HEK293 (cell line): ENCODE measurements around the gene FRMD4A.

Experiments used
- CTCF ChIA-PET: fragments of 350-600 bp; formaldehyde crosslinking; extraction: SDS; loops from one replicate; lab custom pipeline; 2021; ENCODE audit warnings: antibody characterized with exemption; lab: Yijun Ruan, JAX
- POLR2A ChIA-PET: fragments of 300-600 bp; formaldehyde crosslinking; extraction: SDS; loops from one replicate; lab custom pipeline; 2020; ENCODE audit warnings: antibody characterized with exemption, inconsistent platforms; lab: Yijun Ruan, JAX
- H3K27ac ChIP-seq: fragments of 200-500 bp; sonication (Bioruptor generic); 2 replicates; pipeline ENCODE4 v1.5.1; 2014; ENCODE audit warnings: low read depth, low read length, control low read depth, inconsistent platforms; ENCODE audit errors: extremely low read depth
- H3K36me3 ChIP-seq, 2 experiments: fragments of 200-500 bp in 1 of 2; sonication (Bioruptor generic) in 1 of 2; 1 replicate in 1 of 2; 2 replicates in 1 of 2; pipeline ENCODE4 v1.5.1; 2014 to 2017; ENCODE audit warnings: inconsistent platforms in 2 of 2, low read length in 2 of 2; ENCODE audit not compliant: control insufficient read depth in 2 of 2, insufficient read depth in 1 of 2
- H3K4me1 ChIP-seq: fragments of 200-500 bp; sonication (Bioruptor generic); 2 replicates; pipeline ENCODE4 v1.5.1; 2014; ENCODE audit warnings: mild to moderate bottlenecking, low read length, inconsistent platforms; ENCODE audit not compliant: control insufficient read depth, insufficient read depth
- H3K4me3 ChIP-seq: 2 replicates; pipeline ENCODE4 v1.5.1; 2011; ENCODE audit warnings: low read depth, mild to moderate bottlenecking, control low read depth, low read length, moderate library complexity
- H3K9me3 ChIP-seq: fragments of 200-500 bp; sonication (Bioruptor generic); 2 replicates; pipeline ENCODE4 v1.5.1; 2014; ENCODE audit warnings: low read depth, low read length, inconsistent platforms; ENCODE audit not compliant: control insufficient read depth, insufficient read depth
- GFI1B ChIP-seq: fragments of 450-650 bp; formaldehyde crosslinking; IDR thresholded peaks from 2 replicates; pipeline ENCODE4 v1.5.1; 2016; ENCODE audit warnings: missing biosample characterization, missing genetic modification characterization
- HOXA7 ChIP-seq: sonication (generic); formaldehyde crosslinking; IDR thresholded peaks from 2 replicates; pipeline ENCODE4 v1.8.1; 2022; ENCODE audit warnings: missing genetic modification reagents, borderline replicate concordance
- KLF16 ChIP-seq: fragments of 450-650 bp; formaldehyde crosslinking; IDR thresholded peaks from 2 replicates; pipeline ENCODE4 v1.5.1; 2017; ENCODE audit warnings: missing biosample characterization, missing genetic modification characterization
- KLF17 ChIP-seq: fragments of 450-650 bp; formaldehyde crosslinking; IDR thresholded peaks from 2 replicates; pipeline ENCODE4 v1.5.1; 2016; ENCODE audit warnings: missing biosample characterization, missing genetic modification characterization
- MZF1 ChIP-seq: fragments of 450-650 bp; formaldehyde crosslinking; IDR thresholded peaks from 2 replicates; pipeline ENCODE4 v1.5.1; 2017; ENCODE audit warnings: missing biosample characterization, missing genetic modification characterization, borderline replicate concordance
- WT1 ChIP-seq: fragments of 450-650 bp; formaldehyde crosslinking; IDR thresholded peaks from 2 replicates; pipeline ENCODE4 v1.5.1; 2016; ENCODE audit warnings: missing biosample characterization, missing genetic modification characterization
- ZBTB48 ChIP-seq: fragments of 450-650 bp; formaldehyde crosslinking; IDR thresholded peaks from 2 replicates; pipeline ENCODE4 v1.5.1; 2016; ENCODE audit warnings: missing biosample characterization, missing genetic modification characterization
- ZEB2 ChIP-seq: fragments of 450-650 bp; formaldehyde crosslinking; IDR thresholded peaks from 2 replicates; pipeline ENCODE4 v1.5.1; 2016; ENCODE audit warnings: missing biosample characterization, missing genetic modification characterization
- ZIC2 ChIP-seq: fragments of 450-650 bp; formaldehyde crosslinking; IDR thresholded peaks from 2 replicates; pipeline ENCODE4 v1.5.1; 2016; ENCODE audit warnings: missing biosample characterization, missing genetic modification characterization
- ZNF132 ChIP-seq: fragments of 450-650 bp; formaldehyde crosslinking; IDR thresholded peaks from 2 replicates; pipeline ENCODE4 v1.5.1; 2017; ENCODE audit warnings: missing biosample characterization, missing genetic modification characterization, borderline replicate concordance
- ZNF146 ChIP-seq: fragments of 450-650 bp; formaldehyde crosslinking; IDR thresholded peaks from 2 replicates; pipeline ENCODE4 v1.5.1; 2016; ENCODE audit warnings: missing biosample characterization, missing genetic modification characterization
- ZNF157 ChIP-seq: fragments of 450-650 bp; formaldehyde crosslinking; IDR thresholded peaks from 2 replicates; pipeline ENCODE4 v1.5.1; 2016; ENCODE audit warnings: missing biosample characterization, missing genetic modification characterization
- ZNF280D ChIP-seq: fragments of 450-650 bp; formaldehyde crosslinking; IDR thresholded peaks from 2 replicates; pipeline ENCODE4 v1.5.1; 2016; ENCODE audit warnings: missing biosample characterization, missing genetic modification characterization
- ZNF488 ChIP-seq: fragments of 450-650 bp; formaldehyde crosslinking; IDR thresholded peaks from 2 replicates; pipeline ENCODE4 v1.5.1; 2016; ENCODE audit warnings: missing biosample characterization, missing genetic modification characterization
- ZNF510 ChIP-seq: fragments of 450-650 bp; formaldehyde crosslinking; IDR thresholded peaks from 2 replicates; pipeline ENCODE4 v1.5.1; 2018; ENCODE audit warnings: mild to moderate bottlenecking, missing genetic modification characterization, missing biosample characterization; ENCODE audit not compliant: insufficient replicate concordance
- ZNF518A ChIP-seq: fragments of 450-650 bp; formaldehyde crosslinking; conservative IDR thresholded peaks from 2 replicates; pipeline ENCODE4 v1.5.1; 2016; ENCODE audit warnings: low read depth, missing biosample characterization, missing genetic modification characterization
- ZNF544 ChIP-seq: fragments of 450-650 bp; formaldehyde crosslinking; IDR thresholded peaks from 2 replicates; pipeline ENCODE4 v1.5.0; 2017; ENCODE audit warnings: missing biosample characterization, missing genetic modification characterization
- ZNF610 ChIP-seq: fragments of 450-650 bp; formaldehyde crosslinking; IDR thresholded peaks from 2 replicates; pipeline ENCODE4 v1.5.1; 2016; ENCODE audit warnings: missing biosample characterization, missing genetic modification characterization, borderline replicate concordance
- ZNF629 ChIP-seq: fragments of 450-650 bp; formaldehyde crosslinking; IDR thresholded peaks from 2 replicates; pipeline ENCODE4 v1.5.1; 2017; ENCODE audit warnings: missing biosample characterization, missing genetic modification characterization
- ZNF76 ChIP-seq: fragments of 450-650 bp; formaldehyde crosslinking; IDR thresholded peaks from 2 replicates; pipeline ENCODE4; 2016; ENCODE audit warnings: low read depth, missing biosample characterization, missing genetic modification characterization, borderline replicate concordance
- ZNF830 ChIP-seq: fragments of 450-650 bp; IDR thresholded peaks from 2 replicates; pipeline ENCODE4 v1.5.0; 2018; ENCODE audit warnings: missing biosample characterization, missing genetic modification characterization, low read depth, mild to moderate bottlenecking, moderate library complexity

The FRMD4A gene

GRCh38 chr10:13943735-13944398 is 386.9 kb downstream of the FRMD4A start (continued):
- TF ChIP-seq ZNF518A (no peak), MZF1 (tag by site-specific recombination) (peak; percentile 79; the same call in 1 of the 2 replicates), ZBTB48 (tag by site-specific recombination) (0 out of 2 replicates have a peak, but pooled peaks have one; percentile 21), ZNF132 (tag by site-specific recombination) (no peak), WT1 (peak; percentile 44; the same call in 1 of the 2 replicates), ZNF610 (tag by site-specific recombination) (peak; percentile 100), ZNF510 (no peak), ZIC2 (tag by site-specific recombination) (peak; percentile 31), ZNF629 (no peak)

- no peaks in the 10 kb centered on the region for H3K36me3 ChIP-seq
- H3K27ac ChIP-seq = no peak overlapping the region
- ChIA-PET POLR2A (no interaction called here), CTCF (interaction anchor here (0.6 kb wide), 2 partner anchors 10 to 65 kb away, joined by 3 to 6 read pairs; no protein-coding TSS in a partner anchor)
- TF ChIP-seq KLF16 (tag by site-specific recombination) (no peak), GFI1B (tag by site-specific recombination) (no peak), ZNF544 (no peak), ZNF830 (tag by site-specific recombination) (no peak), ZNF146 (tag by site-specific recombination) (no peak), HOXA7 (CRISPR knock-in tag) (no peak), ZNF488 (no peak), ZNF157 (tag by site-specific recombination) (no peak), KLF17 (tag by site-specific recombination) (no peak), ZEB2 (no peak), ZNF280D (tag by site-specific recombination) (no peak), ZNF76 (tag by site-specific recombination) (no peak)
- no peaks in the 10 kb centered on the region for H3K9me3 ChIP-seq
- no peak overlapping the region for H3K4me3 ChIP-seq
- H3K4me1 ChIP-seq = peaks cover 10% of the 10 kb centered on the region; the same call in 1 of the 2 replicates
These were observed 388.7 kb downstream of the FRMD4A start for GRCh38 chr10:13942035-13942434.
